GM12878 (cell line): ENCODE measurements around the gene CCDC78. TPM values are rescaled to one million over a fixed set of nuclear protein-coding genes. Genes with fewer than 3 reads are reported as not detected.
A peak's percentile ranks its signal among the peaks of the same experiment; 100 is the strongest.

Experiments used
- BCL11A ChIP-seq: IDR thresholded peaks from 2 replicates; pipeline ENCODE4 v1.6.1; 2011; ENCODE audit warnings: low read depth, low read length
- BRCA1 ChIP-seq: IDR thresholded peaks from 2 replicates; pipeline ENCODE4 v1.6.1; 2011; ENCODE audit warnings: low read depth, low read length, improper control_type of control experiment
- CHD2 ChIP-seq: IDR thresholded peaks from 2 replicates; pipeline ENCODE4 v1.6.1; 2011; ENCODE audit warnings: low read depth, low read length, improper control_type of control experiment, borderline replicate concordance
- CREB1 ChIP-seq: IDR thresholded peaks from 2 replicates; pipeline ENCODE4 v1.6.1; 2012; ENCODE audit warnings: low read depth, mild to moderate bottlenecking, inconsistent platforms
- EGR1 ChIP-seq, 2 experiments: IDR thresholded peaks; 1 replicate in 1 of 2; 2 replicates in 1 of 2; pipeline ENCODE4 v1.6.1; 2011 to 2012; ENCODE audit warnings: low read depth in 2 of 2, low read length in 2 of 2, borderline replicate concordance in 1 of 2, mild to moderate bottlenecking in 1 of 2, moderate library complexity in 1 of 2
- ELK1 ChIP-seq: IDR thresholded peaks from 2 replicates; pipeline ENCODE4 v1.6.1; 2012; ENCODE audit warnings: low read depth, low read length, improper control_type of control experiment
- IKZF2 ChIP-seq, 2 experiments: fragments of 450-650 bp; IDR thresholded peaks; 2 replicates each; pipeline ENCODE4 v1.6.1; 2017; ENCODE audit warnings: mild to moderate bottlenecking in 2 of 2, moderate library complexity in 2 of 2
- LARP7 ChIP-seq: fragments of 450-650 bp; IDR thresholded peaks from 2 replicates; pipeline ENCODE4 v1.6.1; 2017; ENCODE audit warnings: mild to moderate bottlenecking
- MXI1 ChIP-seq: fragments of 150-350 bp; IDR thresholded peaks from 2 replicates; pipeline ENCODE4 v1.6.1; 2011; ENCODE audit warnings: low read depth, mild to moderate bottlenecking, inconsistent platforms, low read length, improper control_type of control experiment
- MYB ChIP-seq: fragments of 150-350 bp; IDR thresholded peaks from 2 replicates; pipeline ENCODE4 v1.6.1; 2014; ENCODE audit warnings: mild to moderate bottlenecking, low read depth, low read length, borderline replicate concordance
- NFXL1 ChIP-seq: fragments of 450-650 bp; IDR thresholded peaks from 2 replicates; pipeline ENCODE4 v1.6.1; 2017; ENCODE audit warnings: antibody characterized with exemption, mild to moderate bottlenecking, borderline replicate concordance
- NFYB ChIP-seq: IDR thresholded peaks from 2 replicates; pipeline ENCODE4 v1.6.1; 2011; ENCODE audit warnings: low read depth, mild to moderate bottlenecking, low read length, improper control_type of control experiment, moderate library complexity; ENCODE audit not compliant: insufficient read depth
- NR2F1 ChIP-seq: fragments of 450-650 bp; conservative IDR thresholded peaks from 2 replicates; pipeline ENCODE4 v1.6.1; 2017; ENCODE audit warnings: mild to moderate bottlenecking
- RELA ChIP-seq: fragments of 450-650 bp; IDR thresholded peaks from 2 replicates; pipeline ENCODE4 v1.8.0; 2014; ENCODE audit warnings: borderline replicate concordance; ENCODE audit not compliant: partially characterized antibody
- SREBF2 ChIP-seq: IDR thresholded peaks from 2 replicates; pipeline ENCODE4 v1.6.1; 2012; ENCODE audit warnings: mild to moderate bottlenecking, low read length
- STAT1 ChIP-seq: fragments of 450-650 bp; conservative IDR thresholded peaks from 2 replicates; pipeline ENCODE4 v1.6.1; 2014; ENCODE audit warnings: antibody characterized with exemption, mild to moderate bottlenecking
- TCF3 ChIP-seq: IDR thresholded peaks from 2 replicates; pipeline ENCODE4 v1.6.1; 2012; ENCODE audit warnings: low read depth, mild to moderate bottlenecking, low read length, borderline replicate concordance; ENCODE audit not compliant: insufficient read depth
- ZSCAN29 ChIP-seq: fragments of 450-650 bp; IDR thresholded peaks from 2 replicates; pipeline ENCODE4 v1.6.1; 2017; ENCODE audit warnings: mild to moderate bottlenecking, moderate library complexity
- ZZZ3 ChIP-seq: IDR thresholded peaks from 2 replicates; pipeline ENCODE4 v1.6.1; 2011; ENCODE audit warnings: low read depth; ENCODE audit not compliant: control insufficient read depth, insufficient read length
- polyA plus RNA-seq, 11 experiments: library from polyadenylated mRNA; depleted of rRNA in 4 of 11; unstranded in 6 of 11; stranded (reverse) in 5 of 11; fragments of >200 nt; fragmentation: Nextera tagmentation in 4 of 11; fragmentation: Illumina TruSeq in 1 of 11; extraction: Ambion mirVana in 4 of 11; extraction: Trizol in 1 of 11; gene quantifications; 1 replicate in 1 of 11; 2 replicates in 10 of 11; pipeline versions ENCODE4 v1.2.1 to v1.2.3, GENCODE V29; 2011 to 2016; ENCODE audit warnings: inconsistent platforms in 2 of 11, missing spikeins in 2 of 11, low read depth in 1 of 11
- total RNA-seq, 4 experiments: library from RNA; depleted of rRNA in 3 of 4; stranded (reverse); fragments of >200 nt in 3 of 4; fragmentation: Illumina TruSeq in 1 of 4; extraction: Trizol in 1 of 4; gene quantifications; 2 replicates each; pipeline versions ENCODE4 v1.2.1 to v1.2.3, GENCODE V29; 2013 to 2021
- TF ChIP-seq, protein P1 (sequence below): fragments of 450-650 bp; formaldehyde crosslinking; IDR thresholded peaks from 2 replicates; pipeline ENCODE4 v1.5.0; 2022; ENCODE audit warnings: mild to moderate bottlenecking, missing genetic modification characterization
- TF ChIP-seq, protein P2 (sequence below), 3 experiments: IDR thresholded peaks in 2 of 3; conservative IDR thresholded peaks in 1 of 3; 2 replicates each; pipeline ENCODE4 v1.5.1; 2011; ENCODE audit warnings: low read depth in 3 of 3, low read length in 3 of 3, mild to moderate bottlenecking in 3 of 3, control low read depth in 2 of 3, moderate library complexity in 2 of 3, inconsistent platforms in 1 of 3, mixed read lengths in 1 of 3; ENCODE audit not compliant: control insufficient read depth in 2 of 3, insufficient read depth in 1 of 3; ENCODE audit errors: extremely low read depth in 1 of 3
- TF ChIP-seq, protein P3 (sequence below): fragments of 450-650 bp; IDR thresholded peaks from 2 replicates; pipeline ENCODE4 v1.6.1; 2016; ENCODE audit warnings: mild to moderate bottlenecking

Gene CCDC78
- total and polyA plus RNA-seq, 10 of the 15 experiments (the other 5 are each of a cell fraction or from before 2014, with no cell fraction given): 0.10 to 26.2 (median 5.4) TPM

DNA sequence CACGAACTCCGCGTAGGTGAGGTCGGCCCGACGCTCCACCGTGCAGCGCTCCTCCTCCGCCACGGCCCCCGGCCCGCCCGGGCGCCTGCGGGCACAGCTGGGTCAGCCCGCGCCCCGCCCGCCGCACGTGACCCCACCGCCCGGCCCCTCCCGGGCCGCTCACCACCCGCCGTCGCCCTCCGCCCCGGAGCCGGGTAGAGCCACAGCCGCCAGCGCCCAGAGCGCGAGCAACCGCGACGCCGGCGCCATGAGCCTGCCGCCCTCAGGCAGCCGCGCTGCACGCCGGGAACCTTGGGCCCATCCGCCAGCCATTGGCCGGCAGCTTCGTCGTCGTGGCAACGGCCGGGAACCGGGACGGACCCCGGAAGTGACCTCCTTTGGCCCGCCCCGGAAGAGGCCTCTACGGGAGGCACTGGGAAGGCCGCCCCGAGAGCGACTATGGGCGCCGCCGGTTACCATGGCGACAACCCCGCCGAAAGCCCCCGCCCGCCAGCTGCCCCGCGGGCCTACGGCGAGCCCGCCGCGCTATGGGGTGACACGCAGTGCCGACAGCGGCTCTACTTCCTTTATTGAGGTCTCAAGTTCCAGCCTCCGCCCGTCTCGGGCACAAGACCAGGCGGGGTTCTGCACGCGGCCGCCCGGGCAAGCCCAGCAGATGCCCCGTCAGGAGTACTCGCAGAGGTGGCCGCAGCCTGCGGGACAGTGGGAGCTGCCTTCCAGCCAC lies 42.0 kb downstream of the CCDC78 start, which contains the start of gene JMJD8 (continued):
- TF ChIP-seq, protein P1, sequence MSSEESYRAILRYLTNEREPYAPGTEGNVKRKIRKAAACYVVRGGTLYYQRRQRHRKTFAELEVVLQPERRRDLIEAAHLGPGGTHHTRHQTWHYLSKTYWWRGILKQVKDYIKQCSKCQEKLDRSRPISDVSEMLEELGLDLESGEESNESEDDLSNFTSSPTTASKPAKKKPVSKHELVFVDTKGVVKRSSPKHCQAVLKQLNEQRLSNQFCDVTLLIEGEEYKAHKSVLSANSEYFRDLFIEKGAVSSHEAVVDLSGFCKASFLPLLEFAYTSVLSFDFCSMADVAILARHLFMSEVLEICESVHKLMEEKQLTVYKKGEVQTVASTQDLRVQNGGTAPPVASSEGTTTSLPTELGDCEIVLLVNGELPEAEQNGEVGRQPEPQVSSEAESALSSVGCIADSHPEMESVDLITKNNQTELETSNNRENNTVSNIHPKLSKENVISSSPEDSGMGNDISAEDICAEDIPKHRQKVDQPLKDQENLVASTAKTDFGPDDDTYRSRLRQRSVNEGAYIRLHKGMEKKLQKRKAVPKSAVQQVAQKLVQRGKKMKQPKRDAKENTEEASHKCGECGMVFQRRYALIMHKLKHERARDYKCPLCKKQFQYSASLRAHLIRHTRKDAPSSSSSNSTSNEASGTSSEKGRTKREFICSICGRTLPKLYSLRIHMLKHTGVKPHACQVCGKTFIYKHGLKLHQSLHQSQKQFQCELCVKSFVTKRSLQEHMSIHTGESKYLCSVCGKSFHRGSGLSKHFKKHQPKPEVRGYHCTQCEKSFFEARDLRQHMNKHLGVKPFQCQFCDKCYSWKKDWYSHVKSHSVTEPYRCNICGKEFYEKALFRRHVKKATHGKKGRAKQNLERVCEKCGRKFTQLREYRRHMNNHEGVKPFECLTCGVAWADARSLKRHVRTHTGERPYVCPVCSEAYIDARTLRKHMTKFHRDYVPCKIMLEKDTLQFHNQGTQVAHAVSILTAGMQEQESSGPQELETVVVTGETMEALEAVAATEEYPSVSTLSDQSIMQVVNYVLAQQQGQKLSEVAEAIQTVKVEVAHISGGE (CRISPR knock-in tag): no peak
- peak; percentile 24 for TF ChIP-seq RELA
- peak; percentile 61; the same call in 1 of the 2 replicates for TF ChIP-seq NR2F1
- no peak for TF ChIP-seq IKZF2 (IDR thresholded peaks at IDR 0.05)
- no peak for TF ChIP-seq BCL11A
- TF ChIP-seq, protein P2, sequence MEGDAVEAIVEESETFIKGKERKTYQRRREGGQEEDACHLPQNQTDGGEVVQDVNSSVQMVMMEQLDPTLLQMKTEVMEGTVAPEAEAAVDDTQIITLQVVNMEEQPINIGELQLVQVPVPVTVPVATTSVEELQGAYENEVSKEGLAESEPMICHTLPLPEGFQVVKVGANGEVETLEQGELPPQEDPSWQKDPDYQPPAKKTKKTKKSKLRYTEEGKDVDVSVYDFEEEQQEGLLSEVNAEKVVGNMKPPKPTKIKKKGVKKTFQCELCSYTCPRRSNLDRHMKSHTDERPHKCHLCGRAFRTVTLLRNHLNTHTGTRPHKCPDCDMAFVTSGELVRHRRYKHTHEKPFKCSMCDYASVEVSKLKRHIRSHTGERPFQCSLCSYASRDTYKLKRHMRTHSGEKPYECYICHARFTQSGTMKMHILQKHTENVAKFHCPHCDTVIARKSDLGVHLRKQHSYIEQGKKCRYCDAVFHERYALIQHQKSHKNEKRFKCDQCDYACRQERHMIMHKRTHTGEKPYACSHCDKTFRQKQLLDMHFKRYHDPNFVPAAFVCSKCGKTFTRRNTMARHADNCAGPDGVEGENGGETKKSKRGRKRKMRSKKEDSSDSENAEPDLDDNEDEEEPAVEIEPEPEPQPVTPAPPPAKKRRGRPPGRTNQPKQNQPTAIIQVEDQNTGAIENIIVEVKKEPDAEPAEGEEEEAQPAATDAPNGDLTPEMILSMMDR (IDR thresholded peaks at IDR 0.05 in 2 of 3, conservative IDR thresholded peaks at IDR 0.05 in 1 of 3; ENCODE audit: control insufficient read depth in 2 of 3, extremely low read depth in 1 of 3, insufficient read depth in 1 of 3, low read depth in 3 of 3, low read length in 3 of 3): no peak
- peak; percentile 87 for TF ChIP-seq CHD2
- TF ChIP-seq ZZZ3: no peak
- TF ChIP-seq LARP7: no peak; the same call in 1 of the 2 replicates
- no peak for TF ChIP-seq MYB
- peak; percentile 5 to 45; a peak in 1 of 3 replicates for TF ChIP-seq EGR1 (IDR thresholded peaks at IDR 0.05; ENCODE audit: borderline replicate concordance in 1 of 2, low read depth in 2 of 2, low read length in 2 of 2)
- TF ChIP-seq, protein P3, sequence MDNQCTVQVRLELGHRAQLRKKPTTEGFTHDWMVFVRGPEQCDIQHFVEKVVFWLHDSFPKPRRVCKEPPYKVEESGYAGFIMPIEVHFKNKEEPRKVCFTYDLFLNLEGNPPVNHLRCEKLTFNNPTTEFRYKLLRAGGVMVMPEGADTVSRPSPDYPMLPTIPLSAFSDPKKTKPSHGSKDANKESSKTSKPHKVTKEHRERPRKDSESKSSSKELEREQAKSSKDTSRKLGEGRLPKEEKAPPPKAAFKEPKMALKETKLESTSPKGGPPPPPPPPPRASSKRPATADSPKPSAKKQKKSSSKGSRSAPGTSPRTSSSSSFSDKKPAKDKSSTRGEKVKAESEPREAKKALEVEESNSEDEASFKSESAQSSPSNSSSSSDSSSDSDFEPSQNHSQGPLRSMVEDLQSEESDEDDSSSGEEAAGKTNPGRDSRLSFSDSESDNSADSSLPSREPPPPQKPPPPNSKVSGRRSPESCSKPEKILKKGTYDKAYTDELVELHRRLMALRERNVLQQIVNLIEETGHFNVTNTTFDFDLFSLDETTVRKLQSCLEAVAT: no peak
- TF ChIP-seq TCF3: peak; percentile 26; the same call in 1 of the 2 replicates
- TF ChIP-seq NFXL1: no peak
- no peak for TF ChIP-seq SREBF2
- no peak for TF ChIP-seq BRCA1
- 0 out of 2 replicates have a peak, but pooled peaks have one; percentile 26 for TF ChIP-seq STAT1
- 0 out of 2 replicates have a peak, but pooled peaks have one; percentile 20 for TF ChIP-seq ZSCAN29
- peak; percentile 92 for TF ChIP-seq CREB1
- peak; percentile 94 for TF ChIP-seq NFYB
- peak; percentile 75; the same call in 1 of the 2 replicates for TF ChIP-seq ELK1
- TF ChIP-seq MXI1: peak; percentile 96
